BE2C (cell line): ENCODE data around the gene TRDMT1.
"Not testable (repeated sequence)": the region's sequence is repeated elsewhere in the genome, so short reads cannot be mapped to it uniquely, and the experiment has no call there.

Experiments
- DNase-seq: peaks from one replicate; pipeline ENCODE4 v3.0.0-alpha.2; 2020
- H3K27me3 ChIP-seq: fragments of 250-450 bp; sonication (Bioruptor Pico); 2 replicates; pipeline ENCODE4 v1.5.1; 2020; ENCODE audit warnings: mild to moderate bottlenecking
- H3K36me3 ChIP-seq: fragments of 250-450 bp; sonication (Bioruptor Pico); 2 replicates; pipeline ENCODE4 v1.5.1; 2020; ENCODE audit warnings: mild to moderate bottlenecking
- H3K4me1 ChIP-seq: fragments of 250-450 bp; sonication (Bioruptor Pico); 2 replicates; pipeline ENCODE4 v1.5.1; 2020
- H3K4me3 ChIP-seq: 2 replicates; pipeline ENCODE4 v1.5.1; 2011; ENCODE audit warnings: low read depth, low read length
- H3K9me3 ChIP-seq: fragments of 250-450 bp; sonication (Bioruptor Pico); 2 replicates; pipeline ENCODE4 v1.5.1; 2020
- TF ChIP-seq, protein P1 (sequence below): IDR thresholded peaks from 2 replicates; pipeline ENCODE4 v1.5.1; 2012; ENCODE audit warnings: mild to moderate bottlenecking, low read depth, low read length

Gene TRDMT1

DNA sequence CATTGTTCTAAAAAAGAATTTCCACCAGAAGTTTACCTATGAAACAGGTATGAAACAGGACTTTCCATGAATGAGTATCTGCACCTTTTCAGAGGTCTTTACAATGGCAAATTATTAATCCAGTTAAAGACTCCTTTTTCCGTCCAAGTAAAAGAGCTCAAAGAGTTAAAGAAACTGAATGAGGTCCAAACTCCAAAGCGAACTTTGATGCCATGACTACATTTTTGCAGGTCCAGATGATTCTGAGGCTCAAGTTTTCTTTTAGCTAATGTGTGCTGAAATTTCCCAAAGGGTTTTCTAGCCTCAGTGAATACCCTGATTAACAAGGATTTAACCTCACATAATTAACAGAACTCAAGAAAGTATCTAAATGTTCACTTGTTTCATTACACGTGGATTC is 81.6 kb downstream of the TRDMT1 start:
- Histone ChIP-seq H3K36me3 (no peaks in the 10 kb centered on the region), H3K27me3 (no peaks in the 10 kb centered on the region), H3K4me1 (no peaks in the 10 kb centered on the region; the same call in 1 of the 2 replicates), H3K9me3 (no peaks in the 10 kb centered on the region), H3K4me3 (no peak overlapping the region)
- no peak for DNase-seq
- TF ChIP-seq, protein P1, sequence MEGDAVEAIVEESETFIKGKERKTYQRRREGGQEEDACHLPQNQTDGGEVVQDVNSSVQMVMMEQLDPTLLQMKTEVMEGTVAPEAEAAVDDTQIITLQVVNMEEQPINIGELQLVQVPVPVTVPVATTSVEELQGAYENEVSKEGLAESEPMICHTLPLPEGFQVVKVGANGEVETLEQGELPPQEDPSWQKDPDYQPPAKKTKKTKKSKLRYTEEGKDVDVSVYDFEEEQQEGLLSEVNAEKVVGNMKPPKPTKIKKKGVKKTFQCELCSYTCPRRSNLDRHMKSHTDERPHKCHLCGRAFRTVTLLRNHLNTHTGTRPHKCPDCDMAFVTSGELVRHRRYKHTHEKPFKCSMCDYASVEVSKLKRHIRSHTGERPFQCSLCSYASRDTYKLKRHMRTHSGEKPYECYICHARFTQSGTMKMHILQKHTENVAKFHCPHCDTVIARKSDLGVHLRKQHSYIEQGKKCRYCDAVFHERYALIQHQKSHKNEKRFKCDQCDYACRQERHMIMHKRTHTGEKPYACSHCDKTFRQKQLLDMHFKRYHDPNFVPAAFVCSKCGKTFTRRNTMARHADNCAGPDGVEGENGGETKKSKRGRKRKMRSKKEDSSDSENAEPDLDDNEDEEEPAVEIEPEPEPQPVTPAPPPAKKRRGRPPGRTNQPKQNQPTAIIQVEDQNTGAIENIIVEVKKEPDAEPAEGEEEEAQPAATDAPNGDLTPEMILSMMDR = no peak

DNA sequence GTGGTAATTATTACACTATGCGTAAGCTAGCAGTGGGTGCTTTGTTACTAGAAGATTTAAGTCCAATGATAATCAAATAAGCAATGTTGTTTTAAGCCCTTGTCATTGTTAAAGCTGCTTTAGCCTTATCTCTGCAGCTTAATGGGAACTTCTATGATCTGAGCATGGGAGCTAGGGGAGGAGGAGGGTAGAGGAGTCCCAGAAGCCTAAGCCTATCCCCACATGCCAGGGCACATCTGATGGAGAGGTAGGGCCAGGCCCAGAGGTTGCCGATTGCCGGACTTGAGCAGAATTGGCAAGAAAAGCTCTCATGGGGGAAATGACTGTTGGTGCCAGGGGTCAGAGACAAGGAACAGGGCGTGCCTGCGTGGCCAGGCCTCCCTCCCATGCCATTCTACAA is 85.3 kb downstream of the TRDMT1 start:
- DNase-seq = no peak
- H3K4me1 ChIP-seq = no peaks in the 10 kb centered on the region; the same call in 1 of the 2 replicates
- H3K27me3 ChIP-seq = no peaks in the 10 kb centered on the region
- TF ChIP-seq, protein P1 = no peak
- no peaks in the 10 kb centered on the region for H3K9me3 ChIP-seq
- no peaks in the 10 kb centered on the region for H3K36me3 ChIP-seq
- H3K4me3 ChIP-seq = no peak overlapping the region

DNA sequence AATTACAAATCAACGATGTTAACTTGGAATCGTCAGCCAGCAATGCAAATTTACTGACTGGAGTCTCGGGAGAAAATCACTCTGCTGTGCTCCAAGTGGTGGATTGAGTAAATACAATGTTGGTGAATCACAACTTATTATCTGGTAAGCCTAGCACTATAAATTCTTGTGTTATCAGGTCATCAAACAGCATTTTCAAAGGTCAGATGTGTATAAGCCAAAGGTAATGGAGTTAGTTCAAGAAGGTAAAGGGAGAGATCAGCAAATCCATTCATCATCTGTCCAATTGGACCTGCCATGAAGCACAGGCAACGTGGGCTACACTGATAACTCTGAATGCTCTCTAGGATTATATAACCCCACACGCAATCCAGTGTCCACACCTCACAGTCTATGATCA is 85.8 kb downstream of the TRDMT1 start:
- Histone ChIP-seq H3K4me1 (no peaks in the 10 kb centered on the region; the same call in 1 of the 2 replicates), H3K9me3 (no peaks in the 10 kb centered on the region), H3K4me3 (no peak overlapping the region), H3K27me3 (no peaks in the 10 kb centered on the region), H3K36me3 (no peaks in the 10 kb centered on the region)
- TF ChIP-seq, protein P1 = no peak
- DNase-seq = no peak

DNA sequence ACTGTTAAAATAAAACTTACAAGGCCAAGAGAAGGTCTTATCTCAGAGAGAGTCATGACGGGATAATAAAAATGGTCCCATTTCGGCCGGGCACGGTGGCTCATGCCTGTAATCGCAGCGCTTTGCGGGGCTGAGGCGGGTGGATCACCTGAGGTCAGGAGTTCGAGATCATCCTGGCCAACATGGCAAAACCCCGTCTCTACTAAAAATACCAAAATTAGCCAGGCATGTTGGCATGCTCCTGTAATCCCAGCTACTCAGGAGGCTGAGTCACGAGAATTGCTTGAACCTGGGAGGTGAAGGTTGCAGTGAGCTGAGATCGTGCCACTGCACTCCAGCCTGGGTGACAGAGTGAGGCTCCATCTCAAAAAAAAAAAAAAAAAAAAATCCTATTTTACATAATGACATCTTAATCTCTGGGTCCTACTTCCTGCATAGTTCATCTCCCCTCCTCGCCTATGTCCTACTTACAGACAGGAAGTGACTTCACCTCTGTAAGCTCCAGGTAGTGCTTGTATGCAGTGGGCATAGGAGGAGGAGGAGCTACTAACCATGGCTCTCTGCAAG is 86.5 kb downstream of the TRDMT1 start:
- H3K4me3 ChIP-seq, H3K4me1 ChIP-seq, H3K36me3 ChIP-seq, H3K27me3 ChIP-seq, DNase-seq, H3K9me3 ChIP-seq: not testable (repeated sequence)

DNA sequence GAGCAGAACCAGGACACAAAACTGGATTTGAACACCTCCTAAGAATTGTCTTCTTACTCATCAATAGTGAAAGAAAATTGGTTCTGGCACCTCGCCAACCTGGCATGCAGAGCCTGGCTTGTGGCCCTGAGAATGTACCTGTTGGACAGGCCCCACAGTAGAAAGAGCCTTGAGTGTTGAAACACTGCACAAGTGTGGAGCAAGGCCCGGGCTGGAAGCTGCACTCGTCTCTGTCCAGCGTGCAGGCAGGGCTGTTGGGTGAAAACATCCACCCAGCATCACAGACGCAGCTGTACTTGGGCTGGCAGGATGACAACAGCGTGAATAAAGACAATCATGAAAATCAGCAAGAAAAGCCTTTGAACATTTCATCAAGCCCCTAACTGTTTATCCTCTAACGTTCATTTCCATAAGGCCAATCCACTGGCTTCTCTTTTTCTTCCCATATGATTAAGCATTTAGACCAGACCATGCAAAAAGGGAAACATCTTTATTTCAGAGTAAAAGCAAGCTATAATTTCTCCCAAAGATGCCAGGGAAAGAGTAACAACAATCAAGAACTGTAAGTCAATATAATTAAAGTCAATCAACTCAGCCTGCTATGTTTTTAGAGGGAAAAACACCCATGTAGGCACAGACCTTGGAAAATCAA is 87.5 kb downstream of the TRDMT1 start:
- peak; percentile 20 for DNase-seq
- Histone ChIP-seq H3K4me3 (no peak overlapping the region), H3K36me3 (no peaks in the 10 kb centered on the region), H3K27me3 (no peaks in the 10 kb centered on the region), H3K9me3 (no peaks in the 10 kb centered on the region), H3K4me1 (no peaks in the 10 kb centered on the region; the same call in 1 of the 2 replicates)
- TF ChIP-seq, protein P1 = no peak

DNA sequence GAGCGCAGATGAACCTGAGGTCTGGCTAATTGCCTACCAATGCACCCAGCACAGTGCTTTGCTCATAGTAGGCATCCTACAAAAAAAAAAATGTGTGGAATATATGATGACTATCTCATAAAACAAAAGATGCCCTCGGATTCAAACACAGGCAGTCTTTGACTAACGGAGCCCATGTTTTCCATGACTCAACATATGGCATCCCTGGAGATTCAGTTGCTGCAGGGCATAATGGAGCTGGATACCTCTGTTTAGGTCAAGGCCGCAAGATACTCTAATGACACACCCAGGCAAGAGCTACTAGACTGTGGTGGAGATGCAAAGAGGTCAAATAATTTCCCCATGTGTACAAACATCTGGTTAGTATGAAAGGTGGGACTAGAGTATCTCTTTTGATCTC is 88.1 kb downstream of the TRDMT1 start:
- Histone ChIP-seq H3K9me3 (no peaks in the 10 kb centered on the region), H3K4me3 (no peak overlapping the region), H3K36me3 (no peaks in the 10 kb centered on the region), H3K4me1 (no peaks in the 10 kb centered on the region; the same call in 1 of the 2 replicates), H3K27me3 (no peaks in the 10 kb centered on the region)
- TF ChIP-seq, protein P1 = no peak
- peak; percentile 45 for DNase-seq
